Right atrium auricular region (tissue), 2 donors: Measurements from ENCODE around the gene SETD2. TPM values are rescaled to one million over a fixed set of nuclear protein-coding genes. Genes with fewer than 3 reads are reported as not detected.

Source experiments
- DNase-seq: peaks from one replicate; pipeline ENCODE4 v3.0.0-alpha.2; 2019; ENCODE audit warnings: low spot score
- H3K27ac ChIP-seq, 2 donors: fragments of 200-600 bp; sonication (generic); 1 replicate in 1 of 2; 2 replicates in 1 of 2; pipeline ENCODE4 v1.5.1; 2016 to 2019
- H3K27me3 ChIP-seq, 2 donors: fragments of 200-600 bp; sonication (generic); one replicate each; pipeline versions ENCODE4 v1.5.1 to v1.6.0; 2017 to 2019
- H3K36me3 ChIP-seq: fragments of 200-600 bp; sonication (generic); one replicate; pipeline ENCODE4 v1.5.1; 2016
- H3K4me1 ChIP-seq, 2 donors: fragments of 200-600 bp; sonication (generic); one replicate each; pipeline versions ENCODE4 v1.5.1 to v1.6.0; 2017 to 2019
- H3K4me3 ChIP-seq, 2 donors: fragments of 200-600 bp; sonication (generic); 1 replicate in 1 of 2; 2 replicates in 1 of 2; pipeline ENCODE4 v1.5.1; 2017 to 2019; ENCODE audit warnings: mild to moderate bottlenecking in 1 of 2, moderate library complexity in 1 of 2
- H3K9me3 ChIP-seq, 2 donors: fragments of 200-600 bp; sonication (generic); one replicate each; pipeline ENCODE4 v1.5.1; 2019
- total RNA-seq, 2 donors: library from RNA; depleted of rRNA; stranded (reverse); fragments of >200 nt; gene quantifications; one replicate each; pipeline ENCODE4 v1.1.0, GENCODE V29; 2016
- TF ChIP-seq, protein P1 (sequence below), 2 donors: fragments of 200-600 bp; sonication (generic); IDR thresholded peaks; one replicate each; pipeline ENCODE4 v1.5.1; 2019; ENCODE audit warnings: antibody characterized with exemption in 2 of 2

Gene SETD2
- total RNA-seq, 2 donors from 2014 or later, result 26.8 to 34.2 TPM

GRCh38 chr3:47113669-47114365 lies 50.1 kb downstream of the SETD2 start:
- H3K36me3 ChIP-seq, result peaks cover 45% of the 10 kb centered on the region
- H3K9me3 ChIP-seq, result no peaks in the 10 kb centered on the region
- H3K4me1 ChIP-seq, result no peaks in the 10 kb centered on the region
- TF ChIP-seq, protein P1, sequence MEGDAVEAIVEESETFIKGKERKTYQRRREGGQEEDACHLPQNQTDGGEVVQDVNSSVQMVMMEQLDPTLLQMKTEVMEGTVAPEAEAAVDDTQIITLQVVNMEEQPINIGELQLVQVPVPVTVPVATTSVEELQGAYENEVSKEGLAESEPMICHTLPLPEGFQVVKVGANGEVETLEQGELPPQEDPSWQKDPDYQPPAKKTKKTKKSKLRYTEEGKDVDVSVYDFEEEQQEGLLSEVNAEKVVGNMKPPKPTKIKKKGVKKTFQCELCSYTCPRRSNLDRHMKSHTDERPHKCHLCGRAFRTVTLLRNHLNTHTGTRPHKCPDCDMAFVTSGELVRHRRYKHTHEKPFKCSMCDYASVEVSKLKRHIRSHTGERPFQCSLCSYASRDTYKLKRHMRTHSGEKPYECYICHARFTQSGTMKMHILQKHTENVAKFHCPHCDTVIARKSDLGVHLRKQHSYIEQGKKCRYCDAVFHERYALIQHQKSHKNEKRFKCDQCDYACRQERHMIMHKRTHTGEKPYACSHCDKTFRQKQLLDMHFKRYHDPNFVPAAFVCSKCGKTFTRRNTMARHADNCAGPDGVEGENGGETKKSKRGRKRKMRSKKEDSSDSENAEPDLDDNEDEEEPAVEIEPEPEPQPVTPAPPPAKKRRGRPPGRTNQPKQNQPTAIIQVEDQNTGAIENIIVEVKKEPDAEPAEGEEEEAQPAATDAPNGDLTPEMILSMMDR (IDR thresholded peaks at IDR 0.05), result no peak
- no peak for DNase-seq
- no peaks in the 10 kb centered on the region for H3K27me3 ChIP-seq
- no peak overlapping the region for H3K4me3 ChIP-seq
- no peak overlapping the region for H3K27ac ChIP-seq

DNA sequence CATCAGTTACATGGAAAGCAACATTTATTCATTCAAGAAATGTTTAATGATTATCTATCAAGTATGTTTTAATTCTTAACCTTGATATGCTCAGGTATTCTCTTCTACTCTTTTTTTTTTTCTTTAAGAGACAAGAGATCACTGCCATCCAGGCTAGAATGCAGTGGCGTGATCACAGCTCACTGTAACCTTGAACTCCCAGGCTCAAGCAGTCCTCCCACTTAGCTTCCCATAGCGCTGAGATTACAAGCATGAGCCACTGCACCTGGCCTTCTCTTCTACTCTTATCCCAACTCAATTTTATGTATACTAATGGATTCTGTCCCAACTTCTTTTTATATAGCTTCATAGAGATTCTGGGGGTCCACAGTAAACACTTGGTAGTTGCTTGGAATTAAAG lies 50.9 kb downstream of the SETD2 start:
- TF ChIP-seq, protein P1 (IDR thresholded peaks at IDR 0.05), result no peak

DNA sequence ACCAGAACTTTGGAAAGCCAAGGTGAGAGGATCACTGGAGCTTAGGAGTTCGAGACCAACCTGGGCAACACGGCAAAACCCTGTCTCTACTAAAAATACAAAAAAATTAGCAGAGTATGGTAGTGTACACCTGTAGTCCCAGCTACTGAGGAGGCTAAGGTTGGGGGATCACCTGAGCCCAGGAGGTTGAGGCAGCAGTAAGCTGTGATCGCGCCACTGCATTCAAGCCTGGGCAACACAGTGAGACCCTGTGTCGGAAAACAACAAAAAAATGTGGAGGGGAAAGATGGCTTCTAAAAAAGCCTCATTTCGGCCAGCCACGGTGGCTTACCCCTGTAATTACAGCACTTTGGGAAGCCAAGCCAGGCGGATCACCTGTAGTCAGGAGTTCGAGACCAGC lies 54.5 kb downstream of the SETD2 start:
- Histone ChIP-seq H3K4me3 (no peak overlapping the region), H3K27me3 (no peaks in the 10 kb centered on the region), H3K9me3 (no peaks in the 10 kb centered on the region), H3K27ac (no peak overlapping the region), H3K4me1 (no peaks in the 10 kb centered on the region), H3K36me3 (peaks cover 26% of the 10 kb centered on the region)
- DNase-seq, result no peak
- TF ChIP-seq, protein P1 (IDR thresholded peaks at IDR 0.05), result no peak

More for the DNA sequence above, 50.9 kb downstream of the SETD2 start:
- no peaks in the 10 kb centered on the region for H3K4me1 ChIP-seq
- H3K36me3 ChIP-seq, result peaks cover 45% of the 10 kb centered on the region
- no peaks in the 10 kb centered on the region for H3K9me3 ChIP-seq
- no peak overlapping the region for H3K27ac ChIP-seq
- H3K27me3 ChIP-seq, result no peaks in the 10 kb centered on the region
- no peak overlapping the region for H3K4me3 ChIP-seq
- no peak for DNase-seq

DNA sequence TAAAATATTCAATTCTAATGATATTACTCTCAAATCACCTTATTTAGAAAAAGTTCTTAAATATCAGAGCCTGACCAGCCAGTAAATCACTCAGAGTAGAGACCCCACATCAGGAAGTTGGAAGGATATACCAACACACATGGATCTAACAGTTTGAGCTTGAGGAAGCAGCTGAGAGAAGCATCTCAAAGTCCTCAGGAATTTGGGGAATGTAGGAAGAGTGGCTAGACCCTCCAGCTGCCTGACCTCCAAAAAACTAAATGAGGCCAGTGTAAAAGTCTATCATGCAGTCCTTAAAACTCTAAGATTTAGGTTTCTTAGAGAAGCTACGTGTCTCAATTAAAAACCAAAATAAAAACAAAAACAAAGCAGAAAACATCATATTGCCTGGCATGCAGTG lies 55.4 kb downstream of the SETD2 start:
- Histone ChIP-seq H3K4me1 (no peaks in the 10 kb centered on the region), H3K4me3 (no peak overlapping the region), H3K9me3 (no peaks in the 10 kb centered on the region), H3K27ac (no peak overlapping the region), H3K36me3 (peaks cover 18% of the 10 kb centered on the region), H3K27me3 (no peaks in the 10 kb centered on the region)
- no peak for DNase-seq
- TF ChIP-seq, protein P1 (IDR thresholded peaks at IDR 0.05), result no peak

- Histone ChIP-seq H3K4me3 (no peak overlapping the region), H3K36me3 (peaks cover 5% of the 10 kb centered on the region), H3K27me3 (no peaks in the 10 kb centered on the region), H3K9me3 (no peaks in the 10 kb centered on the region), H3K4me1 (no peaks in the 10 kb centered on the region), H3K27ac (no peak overlapping the region)
- TF ChIP-seq, protein P1 (IDR thresholded peaks at IDR 0.05), result no peak
- no peak for DNase-seq
Observed at GRCh38 chr3:47104259-47104658, 59.7 kb downstream of the SETD2 start.

DNA sequence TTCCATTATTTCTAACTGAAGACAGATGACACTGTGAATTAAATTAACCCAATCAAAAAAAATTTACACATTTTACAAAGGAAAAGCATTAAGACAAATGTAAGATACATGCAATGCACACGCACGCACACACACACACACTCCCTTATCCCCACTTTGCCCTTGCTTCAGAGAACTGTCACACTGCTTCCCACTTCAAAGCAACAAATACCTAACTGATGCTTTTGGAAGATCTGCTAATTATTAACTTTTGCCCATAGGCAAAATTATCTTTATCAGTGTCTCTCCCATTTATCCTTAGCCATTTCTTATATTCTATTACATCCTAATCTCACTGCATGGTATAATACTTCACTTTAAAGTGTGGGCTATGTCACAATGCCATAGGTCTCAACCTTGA lies 60.3 kb downstream of the SETD2 start:
- Histone ChIP-seq H3K36me3 (peaks cover 5% of the 10 kb centered on the region), H3K27ac (no peak overlapping the region), H3K4me3 (no peak overlapping the region), H3K4me1 (no peaks in the 10 kb centered on the region), H3K9me3 (no peaks in the 10 kb centered on the region), H3K27me3 (no peaks in the 10 kb centered on the region)
- DNase-seq, result no peak
- TF ChIP-seq, protein P1 (IDR thresholded peaks at IDR 0.05), result no peak
